NCI-H2107 treated with DMSO at 0.1 percent for 48 hours (cell line): ENCODE measurements around the gene EEFSEC.

Experiments
- DNase-seq: peaks from one replicate; lab custom pipeline; 2025; ENCODE audit not compliant: unreplicated experiment; lab: John Stamatoyannopoulos, UW

Gene EEFSEC

GRCh38 chr3:128329491-128330213, 176.4 kb downstream of the EEFSEC start:
- no peak for DNase-seq

GRCh38 chr3:128330214-128330842, 177.0 kb downstream of the EEFSEC start:
- no peak for DNase-seq

- DNase-seq: no peak
These were observed 180.9 kb downstream of the EEFSEC start for GRCh38 chr3:128334086-128334645.

GRCh38 chr3:128334766-128335165, 181.5 kb downstream of the EEFSEC start:
- no peak for DNase-seq

GRCh38 chr3:128335621-128336296, 182.5 kb downstream of the EEFSEC start:
- no peak for DNase-seq

- DNase-seq: no peak
These were observed 183.3 kb downstream of the EEFSEC start for GRCh38 chr3:128336337-128337156.

GRCh38 chr3:128337305-128337704, 184.0 kb downstream of the EEFSEC start:
- no peak for DNase-seq

GRCh38 chr3:128338536-128339330, 185.5 kb downstream of the EEFSEC start:
- DNase-seq: no peak

- no peak for DNase-seq
These were observed 186.3 kb downstream of the EEFSEC start for GRCh38 chr3:128339491-128340012.

- DNase-seq: no peak
These were observed 187.1 kb downstream of the EEFSEC start for GRCh38 chr3:128340198-128340903.

- no peak for DNase-seq
These were observed 187.7 kb downstream of the EEFSEC start for GRCh38 chr3:128340904-128341555.

GRCh38 chr3:128341659-128342395, 188.5 kb downstream of the EEFSEC start:
- DNase-seq: no peak

- DNase-seq: no peak
These were observed 189.5 kb downstream of the EEFSEC start for GRCh38 chr3:128342701-128343180.

GRCh38 chr3:128343287-128344051, 190.2 kb downstream of the EEFSEC start:
- no peak for DNase-seq

GRCh38 chr3:128344052-128344735, 190.9 kb downstream of the EEFSEC start:
- no peak for DNase-seq

- DNase-seq: no peak
These were observed 191.9 kb downstream of the EEFSEC start for GRCh38 chr3:128345196-128345595.

- DNase-seq: no peak
These were observed 193.3 kb downstream of the EEFSEC start for GRCh38 chr3:128346562-128346961.
